Nephron progenitor cell (in vitro differentiated cells): ENCODE data around the gene DDX21.

Experiments
- DNase-seq: peaks from one replicate; pipeline ENCODE4 v3.0.0; 2021
- H3K27ac Mint-ChIP-seq: 2 replicates; pipeline ENCODE4 v1.8.0; 2021; ENCODE audit warnings: mild to moderate bottlenecking, moderate library complexity, mixed read lengths
- H3K27me3 Mint-ChIP-seq: 2 replicates; pipeline ENCODE4 v1.8.0; 2021; ENCODE audit warnings: mild to moderate bottlenecking, low read depth, mixed read lengths; ENCODE audit not compliant: poor library complexity
- H3K36me3 Mint-ChIP-seq: 2 replicates; pipeline ENCODE4 v1.8.0; 2021; ENCODE audit warnings: low read depth, mixed read lengths
- H3K4me1 Mint-ChIP-seq: 2 replicates; pipeline ENCODE4 v1.8.0; 2021; ENCODE audit warnings: mixed read lengths
- H3K4me3 Mint-ChIP-seq: 2 replicates; pipeline ENCODE4 v1.8.0; 2021; ENCODE audit warnings: mild to moderate bottlenecking, moderate library complexity, mixed read lengths
- H3K9me3 Mint-ChIP-seq: 2 replicates; pipeline ENCODE4 v1.8.0; 2021; ENCODE audit warnings: mild to moderate bottlenecking, moderate library complexity, mixed read lengths
- CTCF ChIP-seq: fragments of 200-600 bp; sonication (generic); IDR thresholded peaks from 2 replicates; pipeline ENCODE4 v1.5.0; 2021; ENCODE audit warnings: antibody characterized with exemption

Gene DDX21

GRCh38 chr10:69025370-69025896 is 69.5 kb downstream of the DDX21 start:
- Mint-ChIP-seq H3K27me3 (peaks cover 19% of the 10 kb centered on the region), H3K36me3 (no peaks in the 10 kb centered on the region), H3K4me3 (no peak overlapping the region), H3K27ac (no peak overlapping the region), H3K4me1 (no peaks in the 10 kb centered on the region), H3K9me3 (peaks cover 12% of the 10 kb centered on the region)
- DNase-seq: no peak
- TF ChIP-seq CTCF: no peak

- peaks cover 29% of the 10 kb centered on the region for H3K27me3 Mint-ChIP-seq
- H3K36me3 Mint-ChIP-seq: no peaks in the 10 kb centered on the region
- no peaks in the 10 kb centered on the region for H3K4me1 Mint-ChIP-seq
- no peak for TF ChIP-seq CTCF
- H3K27ac Mint-ChIP-seq: no peak overlapping the region
- no peak overlapping the region for H3K4me3 Mint-ChIP-seq
- peaks cover 30% of the 10 kb centered on the region for H3K9me3 Mint-ChIP-seq
- DNase-seq: no peak
Observed at GRCh38 chr10:69033256-69033655, 77.3 kb downstream of the DDX21 start.
